ENCODE data around the gene RBM15B.
A peak's percentile ranks its signal among the peaks of the same experiment; 100 is the strongest.
"Not testable (repeated sequence)": the region's sequence is repeated elsewhere in the genome, so short reads cannot be mapped to it uniquely, and the experiment has no call there.

The RBM15B gene

GRCh38 chr3:51379746-51380455 lies 11.2 kb upstream of the RBM15B start:
- DNase-seq = no peak

DNA sequence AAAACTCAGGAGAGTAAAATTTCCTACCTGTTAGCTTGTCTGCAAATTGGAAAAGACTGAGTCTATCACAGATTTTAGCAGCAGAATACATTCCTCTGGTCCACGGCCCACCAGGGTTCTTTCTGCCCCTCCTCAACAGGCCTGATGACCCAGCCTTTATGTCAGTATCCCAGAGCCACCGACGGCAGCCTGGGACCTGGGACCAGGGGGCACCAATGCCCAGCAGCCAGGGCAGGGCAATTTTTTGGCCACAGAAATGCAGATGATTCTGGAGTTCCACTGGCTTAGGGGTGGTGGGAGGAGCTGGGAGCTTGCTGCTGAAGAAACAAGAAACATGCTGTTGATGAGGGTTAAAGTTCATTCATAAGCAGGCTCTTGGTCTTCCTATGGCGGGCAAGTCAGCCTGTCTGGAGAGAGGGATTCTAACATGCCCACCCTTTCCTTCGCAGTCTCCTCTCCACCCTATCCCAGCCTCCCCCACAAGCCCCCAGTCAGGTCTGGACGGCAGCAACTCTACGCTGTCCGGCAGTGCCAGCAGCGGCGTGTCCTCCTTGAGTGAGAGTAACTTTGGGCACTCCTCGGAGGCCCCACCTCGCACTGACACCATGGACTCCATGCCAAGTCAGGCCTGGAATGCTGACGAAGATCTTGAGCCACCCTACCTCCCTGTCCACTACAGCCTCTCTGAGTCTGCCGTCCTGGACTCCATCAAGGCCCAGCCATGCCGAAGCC lies 10.3 kb upstream of the RBM15B start:
- no peak for DNase-seq

- no peak for DNase-seq
These were observed 9.8 kb upstream of the RBM15B start for GRCh38 chr3:51381333-51381705.

- no peak for DNase-seq
These were observed 8.9 kb upstream of the RBM15B start for GRCh38 chr3:51382076-51382745.

- DNase-seq = no peak
These were observed 8.0 kb upstream of the RBM15B start for GRCh38 chr3:51382947-51383578.

DNA sequence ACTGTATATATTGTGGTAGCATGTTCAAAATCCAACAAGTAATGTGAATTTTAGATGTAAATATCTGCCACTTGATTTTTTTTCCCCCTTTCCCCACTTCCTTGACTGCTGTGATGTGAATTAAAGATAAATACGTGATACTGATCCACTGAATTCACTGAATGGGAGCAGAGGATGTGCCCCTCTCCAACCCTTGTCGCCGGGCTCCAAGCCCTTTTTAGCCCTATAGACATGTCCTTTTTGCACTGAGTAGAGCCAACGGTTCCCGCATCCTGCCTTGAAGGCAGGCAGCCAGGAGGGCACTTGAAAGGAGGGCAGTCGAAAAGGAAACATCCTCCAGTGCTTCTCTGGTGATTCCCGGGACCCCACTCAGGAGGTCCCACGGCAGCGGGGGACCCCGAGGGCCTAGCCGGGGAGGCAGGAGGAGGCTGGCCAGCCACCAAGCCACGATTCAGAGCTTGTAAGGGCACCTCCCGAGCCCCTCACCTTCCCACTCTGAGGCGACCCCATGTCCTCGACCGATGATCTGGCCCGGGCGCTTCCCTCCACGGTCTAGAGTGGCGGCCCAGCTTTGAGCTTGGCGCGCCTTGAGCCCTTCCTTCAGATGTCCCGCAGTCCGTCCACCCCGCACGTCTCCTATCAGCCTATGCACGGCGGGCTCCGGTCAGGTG lies 6.9 kb upstream of the RBM15B start:
- DNase-seq = no peak

GRCh38 chr3:51384726-51385473 lies 6.2 kb upstream of the RBM15B start, which contains the start of gene MANF:
Gene MANF, plus strand, starts transcription at chr3:51385291. Its CDS starts 52 bp downstream, at chr3:51385343.
- DNase-seq = peak; percentile 84

DNA sequence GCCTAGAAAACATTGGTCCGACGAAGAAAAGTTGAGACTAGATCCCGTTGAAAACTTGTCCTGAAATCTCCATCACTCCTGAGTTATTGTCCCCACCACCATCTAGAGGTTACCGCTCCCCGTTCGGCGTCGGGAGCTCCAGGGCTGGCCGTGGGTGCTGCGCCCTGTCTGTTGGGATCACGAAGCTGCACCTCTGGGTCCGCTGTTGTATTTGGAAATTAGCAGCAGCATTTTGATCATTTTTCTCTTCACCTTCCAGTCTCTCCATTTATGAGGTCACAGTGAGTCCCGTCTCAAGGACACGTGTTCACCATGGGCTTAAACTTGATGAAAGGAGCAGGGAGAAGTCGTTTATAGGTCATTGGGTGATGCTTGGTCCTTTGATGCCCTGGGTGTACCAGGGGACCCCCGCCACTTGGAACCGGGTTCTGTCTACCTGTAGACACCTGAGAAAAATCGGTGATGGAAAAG lies 5.4 kb upstream of the RBM15B start:
- no peak for DNase-seq

GRCh38 chr3:51386159-51386851 lies 4.8 kb upstream of the RBM15B start:
- no peak for DNase-seq

DNA sequence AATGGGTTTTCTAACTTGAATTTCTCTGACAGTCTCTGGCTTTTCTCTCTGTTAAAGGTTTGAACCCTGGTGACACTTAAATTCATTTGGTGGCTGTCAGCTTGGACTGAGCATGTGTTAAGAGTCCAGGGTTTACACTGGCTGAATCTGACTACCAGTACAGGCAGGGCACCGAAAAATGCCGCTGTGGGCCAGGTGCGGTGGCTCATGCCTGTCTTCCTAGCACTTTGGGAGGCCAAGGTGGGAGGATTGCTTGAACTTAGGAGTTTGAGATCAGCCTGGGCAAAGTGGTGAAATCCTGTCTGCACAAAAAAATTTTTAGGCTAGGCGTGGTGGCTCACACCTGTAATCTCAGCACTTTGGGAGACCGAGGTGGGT lies 4.2 kb upstream of the RBM15B start:
- no peak for DNase-seq

DNA sequence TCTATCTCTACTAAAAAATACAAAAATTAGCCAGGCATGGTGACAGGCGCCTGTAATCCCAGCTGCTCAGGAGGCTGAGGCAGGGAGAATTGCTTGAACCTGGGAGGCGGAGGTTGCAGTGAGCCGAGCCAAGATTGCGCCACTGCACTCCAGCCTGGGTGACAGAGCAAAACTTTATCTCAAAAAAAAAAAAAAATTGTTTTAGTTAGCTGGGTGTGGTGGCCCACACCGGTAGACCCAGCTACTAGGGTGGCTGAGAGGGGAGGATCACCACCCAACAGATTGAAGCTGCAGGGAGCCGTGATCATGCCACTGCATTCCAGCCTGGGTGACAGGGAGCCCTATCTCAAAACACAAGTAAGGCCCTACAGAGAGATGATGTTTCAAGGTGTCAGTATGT lies 3.8 kb upstream of the RBM15B start:
- not testable (repeated sequence) for DNase-seq

- no peak for DNase-seq
These were observed 2.6 kb upstream of the RBM15B start for GRCh38 chr3:51388286-51389029.

DNA sequence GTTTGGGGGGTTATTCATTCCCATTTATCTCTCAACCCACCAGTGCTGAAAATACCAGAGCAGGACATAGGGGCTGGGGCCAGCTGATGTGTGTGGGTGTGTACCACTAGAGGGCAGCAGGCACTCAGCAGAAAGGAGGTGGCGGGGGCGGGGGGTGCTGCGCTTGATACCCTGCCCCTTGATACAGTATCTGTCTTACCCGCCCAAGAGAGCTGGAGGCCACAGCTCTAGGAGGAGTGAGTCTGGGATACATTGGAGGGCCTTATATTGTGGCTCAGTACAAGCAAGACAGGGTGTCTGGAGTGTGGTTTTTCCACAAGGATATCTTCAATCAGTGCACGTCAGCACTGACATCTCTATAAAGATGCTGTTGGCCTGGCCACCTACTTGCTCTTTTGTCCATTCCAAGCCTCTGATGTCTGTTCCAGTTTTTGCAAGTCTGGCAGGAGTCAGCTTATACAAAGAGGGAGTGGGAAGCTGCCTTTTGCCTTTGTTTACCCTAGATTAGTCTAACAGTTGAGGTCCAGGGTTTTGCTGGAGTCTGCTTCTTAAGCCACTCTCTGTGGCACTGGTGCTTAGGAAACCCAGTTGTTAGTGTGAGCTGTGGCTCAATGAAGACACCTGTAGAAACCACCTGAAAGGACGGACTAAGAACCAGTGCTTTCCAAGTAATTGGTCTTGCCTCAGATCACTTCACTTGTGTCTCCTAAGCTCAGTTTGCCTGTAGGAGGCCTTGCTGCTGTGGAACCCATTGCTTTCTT lies 1.5 kb upstream of the RBM15B start:
- DNase-seq = no peak

GRCh38 chr3:51390246-51391074 lies 625 bp upstream of the RBM15B start:
- no peak for DNase-seq

DNA sequence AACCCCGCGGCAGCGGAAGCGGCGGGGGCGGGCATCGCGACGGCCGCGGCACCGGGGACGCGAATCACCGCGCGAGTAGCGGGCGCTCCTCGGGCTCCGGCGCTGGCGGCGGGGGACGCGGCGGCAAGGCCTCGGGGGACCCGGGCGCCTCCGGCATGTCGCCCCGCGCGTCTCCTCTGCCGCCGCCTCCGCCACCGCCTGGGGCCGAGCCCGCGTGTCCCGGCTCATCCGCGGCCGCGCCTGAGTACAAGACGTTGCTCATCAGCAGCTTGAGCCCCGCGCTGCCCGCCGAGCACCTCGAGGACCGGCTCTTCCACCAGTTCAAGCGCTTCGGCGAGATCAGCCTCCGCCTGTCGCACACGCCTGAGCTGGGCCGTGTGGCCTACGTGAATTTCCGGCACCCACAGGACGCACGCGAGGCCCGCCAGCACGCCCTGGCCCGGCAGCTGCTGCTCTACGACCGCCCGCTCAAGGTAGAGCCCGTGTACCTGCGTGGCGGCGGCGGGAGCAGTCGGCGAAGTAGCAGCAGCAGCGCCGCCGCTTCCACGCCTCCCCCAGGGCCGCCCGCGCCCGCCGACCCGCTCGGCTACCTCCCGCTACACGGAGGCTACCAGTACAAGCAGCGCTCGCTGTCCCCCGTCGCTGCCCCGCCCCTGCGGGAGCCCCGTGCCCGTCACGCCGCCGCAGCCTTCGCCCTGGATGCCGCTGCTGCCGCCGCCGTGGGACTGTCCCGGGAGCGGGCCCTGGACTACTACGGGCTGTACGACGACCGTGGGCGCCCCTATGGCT lies 675 bp downstream of the RBM15B start:
- no peak for DNase-seq

DNA sequence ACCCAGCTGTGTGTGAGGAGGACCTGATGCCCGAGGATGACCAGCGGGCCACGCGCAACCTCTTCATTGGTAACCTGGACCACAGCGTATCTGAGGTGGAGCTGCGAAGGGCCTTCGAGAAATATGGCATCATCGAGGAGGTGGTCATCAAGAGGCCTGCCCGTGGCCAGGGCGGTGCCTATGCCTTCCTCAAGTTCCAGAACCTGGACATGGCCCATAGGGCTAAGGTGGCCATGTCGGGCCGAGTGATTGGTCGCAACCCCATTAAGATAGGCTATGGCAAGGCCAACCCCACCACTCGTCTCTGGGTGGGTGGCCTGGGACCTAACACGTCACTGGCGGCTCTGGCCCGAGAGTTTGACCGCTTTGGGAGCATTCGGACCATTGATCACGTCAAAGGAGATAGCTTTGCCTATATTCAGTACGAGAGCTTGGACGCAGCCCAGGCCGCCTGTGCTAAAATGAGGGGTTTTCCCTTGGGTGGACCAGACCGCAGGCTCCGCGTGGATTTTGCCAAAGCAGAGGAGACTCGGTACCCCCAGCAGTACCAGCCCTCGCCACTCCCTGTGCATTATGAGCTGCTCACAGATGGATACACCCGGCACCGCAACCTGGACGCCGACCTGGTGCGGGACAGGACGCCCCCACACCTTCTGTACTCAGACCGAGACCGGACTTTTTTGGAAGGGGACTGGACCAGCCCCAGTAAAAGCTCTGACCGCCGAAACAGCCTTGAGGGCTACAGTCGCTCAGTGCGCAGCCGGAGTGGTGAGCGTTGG lies 1.5 kb downstream of the RBM15B start:
- no peak for DNase-seq

GRCh38 chr3:51393134-51393495 lies 2.0 kb downstream of the RBM15B start:
- no peak for DNase-seq

All from NCI-H748 treated with DMSO at 0.1 percent for 48 hours (cell line).